Measurements from ENCODE around the gene SUSD3. TPM values are rescaled to one million over a fixed set of nuclear protein-coding genes. Genes with fewer than 3 reads are reported as not detected.
A peak's percentile ranks its signal among the peaks of the same experiment; 100 is the strongest.

Gene SUSD3
- total RNA-seq, 6 experiments from 2014 or later = 6.5 to 51.5 (median 31.2) TPM

DNA sequence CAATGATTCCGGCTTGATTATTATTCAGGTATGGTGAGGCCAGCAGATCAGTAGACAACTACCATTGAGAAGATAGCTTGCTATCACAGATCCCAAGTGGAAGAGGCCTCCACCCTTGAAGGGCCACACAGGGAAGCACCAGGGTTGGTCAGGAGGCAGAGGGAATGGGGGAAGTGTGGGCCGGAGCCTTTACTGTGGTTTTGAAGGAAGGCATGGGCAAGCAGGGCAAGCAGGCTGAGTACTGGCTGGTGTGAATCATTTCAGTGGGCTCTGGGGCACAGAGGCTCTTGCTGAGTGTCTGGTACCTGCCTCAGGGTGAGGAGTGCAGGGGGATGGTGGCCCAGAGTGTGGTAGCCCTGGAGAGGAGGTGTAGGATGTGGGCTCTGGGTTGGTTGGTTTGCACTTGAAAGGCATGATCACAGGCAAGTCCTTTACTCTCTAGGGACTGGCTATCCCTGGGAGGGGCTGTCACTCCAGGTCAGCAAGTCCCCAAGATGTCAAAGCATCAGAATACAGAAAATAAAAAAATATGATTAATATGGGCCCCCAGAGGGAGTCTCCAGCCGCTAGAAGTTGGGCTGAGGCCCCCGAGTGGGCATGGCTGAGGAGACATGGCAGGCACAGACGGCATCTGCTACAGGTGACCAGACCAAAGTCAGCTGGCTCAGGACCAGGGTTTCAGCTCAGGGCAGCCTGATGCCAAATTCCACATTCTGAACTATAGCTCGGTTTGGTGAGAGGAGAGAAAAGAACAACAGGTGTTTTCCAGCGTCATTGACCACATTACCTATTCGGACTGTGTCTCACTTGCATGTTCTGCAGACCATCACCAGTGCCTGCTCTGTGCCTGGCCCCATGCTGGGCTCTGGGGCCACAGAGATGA lies 9.7 kb upstream of the SUSD3 start:
- Histone ChIP-seq H3K9me3 (no peaks in the 10 kb centered on the region), H3K27ac (peak overlapping the region in 2 of 3 donors; percentile 68 to 83), H3K4me1 (peaks cover 0 to 17% (median 7%) of the 10 kb centered on the region in 4 donors), H3K36me3 (no peaks in the 10 kb centered on the region), H3K4me3 (peak overlapping the region in 1 of 3 donors; percentile 32), H3K27me3 (no peaks in the 10 kb centered on the region)
- DNase-seq (peak; percentile 61 to 87 (median 77)), ATAC-seq (peak; percentile 78 to 82 (median 80))
- no peak for TF ChIP-seq POLR2A (IDR thresholded peaks at IDR 0.05)
- TF ChIP-seq, protein P1, sequence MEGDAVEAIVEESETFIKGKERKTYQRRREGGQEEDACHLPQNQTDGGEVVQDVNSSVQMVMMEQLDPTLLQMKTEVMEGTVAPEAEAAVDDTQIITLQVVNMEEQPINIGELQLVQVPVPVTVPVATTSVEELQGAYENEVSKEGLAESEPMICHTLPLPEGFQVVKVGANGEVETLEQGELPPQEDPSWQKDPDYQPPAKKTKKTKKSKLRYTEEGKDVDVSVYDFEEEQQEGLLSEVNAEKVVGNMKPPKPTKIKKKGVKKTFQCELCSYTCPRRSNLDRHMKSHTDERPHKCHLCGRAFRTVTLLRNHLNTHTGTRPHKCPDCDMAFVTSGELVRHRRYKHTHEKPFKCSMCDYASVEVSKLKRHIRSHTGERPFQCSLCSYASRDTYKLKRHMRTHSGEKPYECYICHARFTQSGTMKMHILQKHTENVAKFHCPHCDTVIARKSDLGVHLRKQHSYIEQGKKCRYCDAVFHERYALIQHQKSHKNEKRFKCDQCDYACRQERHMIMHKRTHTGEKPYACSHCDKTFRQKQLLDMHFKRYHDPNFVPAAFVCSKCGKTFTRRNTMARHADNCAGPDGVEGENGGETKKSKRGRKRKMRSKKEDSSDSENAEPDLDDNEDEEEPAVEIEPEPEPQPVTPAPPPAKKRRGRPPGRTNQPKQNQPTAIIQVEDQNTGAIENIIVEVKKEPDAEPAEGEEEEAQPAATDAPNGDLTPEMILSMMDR (IDR thresholded peaks at IDR 0.05) = no peak
- WGBS (ENCODE audit: insufficient coverage, low coverage, low lambda C conversion rate, missing lambda C conversion rate) = 53% methylated on average over 4 of the region's 8 CpGs
- intact Hi-C loops (cut with DNase I) = no loop called here

DNA sequence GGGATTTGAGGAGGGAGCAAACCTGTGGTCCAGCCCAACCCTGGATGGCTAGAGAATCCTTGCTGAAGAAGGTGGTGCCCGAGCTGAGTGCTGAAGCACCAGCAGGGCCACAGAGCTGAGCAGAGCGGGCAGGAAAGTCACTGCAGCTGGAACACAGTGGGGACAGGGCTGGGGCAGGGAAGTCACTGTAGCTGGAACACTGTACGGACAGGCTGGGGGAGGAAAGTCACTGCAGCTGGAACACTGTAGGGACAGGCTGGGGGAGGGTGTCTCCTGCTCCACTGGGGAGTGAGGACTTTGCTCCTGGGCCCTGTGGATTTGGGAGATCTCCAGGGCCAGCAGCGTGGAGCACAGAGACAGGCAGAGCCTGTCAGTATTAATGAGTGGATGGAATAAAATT lies 9.0 kb upstream of the SUSD3 start:
- peak; percentile 74 to 92 (median 90) for DNase-seq
- ATAC-seq = peak; percentile 95 to 97 (median 96)
- peak overlapping the region in 1 of 3 donors; percentile 32 for H3K4me3 ChIP-seq
- 60% methylated on average over 3 of the region's 4 CpGs for WGBS (ENCODE audit: insufficient coverage, low coverage, low lambda C conversion rate, missing lambda C conversion rate)
- H3K9me3 ChIP-seq = no peaks in the 10 kb centered on the region
- H3K27me3 ChIP-seq = no peaks in the 10 kb centered on the region
- no peaks in the 10 kb centered on the region for H3K36me3 ChIP-seq
- intact Hi-C loops (cut with DNase I) = no loop called here
- peaks cover 0 to 17% (median 7%) of the 10 kb centered on the region in 4 donors for H3K4me1 ChIP-seq
- no peak for TF ChIP-seq POLR2A (IDR thresholded peaks at IDR 0.05)
- TF ChIP-seq, protein P1 (IDR thresholded peaks at IDR 0.05) = no peak
- peak overlapping the region in 2 of 3 donors; percentile 68 to 83 for H3K27ac ChIP-seq

DNA sequence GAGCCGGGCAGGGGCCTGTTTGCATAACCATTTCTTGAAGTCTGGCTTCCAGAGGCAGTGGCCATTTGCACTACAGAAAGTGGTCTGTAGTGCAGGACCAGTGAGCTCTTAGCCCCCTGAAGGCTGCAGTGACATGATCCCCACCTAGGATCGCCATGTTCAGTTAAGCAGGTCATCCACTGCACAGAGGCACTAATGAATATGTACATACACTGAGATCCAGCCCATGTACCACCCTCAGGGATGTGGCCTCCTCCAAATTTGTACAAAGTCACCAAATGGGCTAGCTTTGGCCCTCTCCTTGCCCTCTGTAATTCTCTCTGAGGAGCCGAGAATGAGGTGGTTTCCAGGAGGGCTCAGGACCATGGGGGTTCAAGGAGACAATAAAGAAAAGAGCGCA lies 8.3 kb upstream of the SUSD3 start:
- Histone ChIP-seq H3K4me3 (no peak overlapping the region), H3K27me3 (no peaks in the 10 kb centered on the region), H3K4me1 (peaks cover 0 to 17% (median 7%) of the 10 kb centered on the region in 4 donors), H3K36me3 (no peaks in the 10 kb centered on the region), H3K27ac (peak overlapping the region in 1 of 3 donors; percentile 83), H3K9me3 (no peaks in the 10 kb centered on the region)
- 100% methylated on average over 3 of the region's 4 CpGs for WGBS (ENCODE audit: insufficient coverage, low coverage, low lambda C conversion rate, missing lambda C conversion rate)
- ATAC-seq (no peak), DNase-seq (peak in 1 of 3 donors; percentile 11)
- no peak for TF ChIP-seq POLR2A (IDR thresholded peaks at IDR 0.05)
- intact Hi-C loops (cut with DNase I) = no loop called here

DNA sequence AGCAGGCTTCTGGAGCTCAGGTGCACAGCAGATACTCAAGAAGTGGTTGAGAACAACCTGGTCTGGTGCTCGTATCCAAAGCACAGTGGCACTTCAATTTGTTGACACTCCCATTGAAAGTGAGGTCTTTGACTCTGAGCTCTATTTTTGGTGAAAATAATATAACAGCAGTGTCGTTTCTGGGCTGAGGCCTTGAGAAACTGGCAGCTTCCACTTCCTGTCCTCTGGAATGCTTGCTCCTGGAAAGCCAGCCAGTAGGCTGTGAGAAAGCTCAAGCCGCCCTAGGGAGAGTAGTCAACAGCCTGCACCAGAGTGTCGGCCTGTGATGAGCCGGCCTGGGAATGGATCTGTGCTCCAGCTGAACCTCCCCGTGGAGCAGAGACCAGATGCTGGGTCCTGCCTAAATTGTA lies 6.8 kb upstream of the SUSD3 start:
- no peak overlapping the region for H3K4me3 ChIP-seq
- no peaks in the 10 kb centered on the region for H3K9me3 ChIP-seq
- ATAC-seq (peak in 3 of 4 donors; percentile 24 to 30 (median 30)), DNase-seq (peak in 2 of 3 donors; percentile 55 to 56)
- intact Hi-C loops (cut with DNase I) = no loop called here
- TF ChIP-seq, protein P1 (IDR thresholded peaks at IDR 0.05) = no peak
- no peak for TF ChIP-seq POLR2A (IDR thresholded peaks at IDR 0.05)
- H3K27me3 ChIP-seq = no peaks in the 10 kb centered on the region
- WGBS (ENCODE audit: insufficient coverage, low coverage, low lambda C conversion rate, missing lambda C conversion rate) = 23% methylated on average over 2 of the region's 6 CpGs
- H3K4me1 ChIP-seq = peaks cover 0 to 17% (median 7%) of the 10 kb centered on the region in 4 donors
- H3K36me3 ChIP-seq = no peaks in the 10 kb centered on the region
- peak overlapping the region in 2 of 3 donors; percentile 13 to 29 for H3K27ac ChIP-seq
